ENCODE results near the gene PRSS21. TPM values are rescaled to one million over a fixed set of nuclear protein-coding genes. Genes with fewer than 3 reads are reported as not detected.
A peak's percentile ranks its signal among the peaks of the same experiment; 100 is the strongest.

The PRSS21 gene
- total RNA-seq, 1 experiment from 2014 or later = not detected

- TF ChIP-seq CTCF (IDR thresholded peaks at IDR 0.05; ENCODE audit: unreplicated experiment) = no peak
- no TSS peak for BruUV-seq (replicated peaks)
- DNase-seq = peak; percentile 34
- Mint-ChIP-seq H3K4me3 (ENCODE audit: low read depth, unreplicated experiment) (peak overlapping the region; percentile 5), H3K27ac (ENCODE audit: unreplicated experiment) (peak overlapping the region; percentile 61), H3K4me1 (ENCODE audit: low read depth, unreplicated experiment) (peaks cover 48% of the 10 kb centered on the region), H3K36me3 (ENCODE audit: insufficient read depth, unreplicated experiment) (peaks cover 96% of the 10 kb centered on the region), H3K27me3 (ENCODE audit: unreplicated experiment) (no peaks in the 10 kb centered on the region), H3K9me3 (ENCODE audit: low read depth, unreplicated experiment) (no peaks in the 10 kb centered on the region)
- intact Hi-C loops (cut with micrococcal nuclease; ENCODE audit: unreplicated experiment) = no loop called here
- CTCF ChIA-PET = no interaction called here
These were observed 47.4 kb upstream of the PRSS21 start for GRCh38 chr16:2769675-2770056.

GRCh38 chr16:2770057-2770951, 46.7 kb upstream of the PRSS21 start:
- Mint-ChIP-seq H3K9me3 (ENCODE audit: low read depth, unreplicated experiment) (no peaks in the 10 kb centered on the region), H3K4me1 (ENCODE audit: low read depth, unreplicated experiment) (peaks cover 48% of the 10 kb centered on the region), H3K36me3 (ENCODE audit: insufficient read depth, unreplicated experiment) (peaks cover 93% of the 10 kb centered on the region), H3K4me3 (ENCODE audit: low read depth, unreplicated experiment) (peak overlapping the region; percentile 5), H3K27ac (ENCODE audit: unreplicated experiment) (peak overlapping the region; percentile 61), H3K27me3 (ENCODE audit: unreplicated experiment) (no peaks in the 10 kb centered on the region)
- CTCF ChIA-PET = no interaction called here
- peak; percentile 45 for DNase-seq
- no TSS peak for BruUV-seq (replicated peaks)
- TF ChIP-seq CTCF (IDR thresholded peaks at IDR 0.05; ENCODE audit: unreplicated experiment) = peak; percentile 34
- intact Hi-C loops (cut with micrococcal nuclease; ENCODE audit: unreplicated experiment) = no loop called here

GRCh38 chr16:2771496-2772402, 45.3 kb upstream of the PRSS21 start:
- H3K36me3 Mint-ChIP-seq (ENCODE audit: insufficient read depth, unreplicated experiment) = peaks cover 93% of the 10 kb centered on the region
- BruUV-seq (replicated peaks) = no TSS peak
- H3K27me3 Mint-ChIP-seq (ENCODE audit: unreplicated experiment) = no peaks in the 10 kb centered on the region
- no peaks in the 10 kb centered on the region for H3K9me3 Mint-ChIP-seq (ENCODE audit: low read depth, unreplicated experiment)
- no peak for TF ChIP-seq CTCF (IDR thresholded peaks at IDR 0.05; ENCODE audit: unreplicated experiment)
- H3K27ac Mint-ChIP-seq (ENCODE audit: unreplicated experiment) = peak overlapping the region; percentile 10
- no peak for DNase-seq
- CTCF ChIA-PET = interaction anchor here (0.7 kb wide), 1 partner anchor 23 kb away, joined by 4 read pairs; no protein-coding TSS in a partner anchor
- no peak overlapping the region for H3K4me3 Mint-ChIP-seq (ENCODE audit: low read depth, unreplicated experiment)
- intact Hi-C loops (cut with micrococcal nuclease; ENCODE audit: unreplicated experiment) = no loop called here
- peaks cover 43% of the 10 kb centered on the region for H3K4me1 Mint-ChIP-seq (ENCODE audit: low read depth, unreplicated experiment)

- no peak for DNase-seq
- no peak overlapping the region for H3K27ac Mint-ChIP-seq (ENCODE audit: unreplicated experiment)
- TF ChIP-seq CTCF (IDR thresholded peaks at IDR 0.05; ENCODE audit: unreplicated experiment) = no peak
- no peaks in the 10 kb centered on the region for H3K9me3 Mint-ChIP-seq (ENCODE audit: low read depth, unreplicated experiment)
- no peak overlapping the region for H3K4me3 Mint-ChIP-seq (ENCODE audit: low read depth, unreplicated experiment)
- peaks cover 93% of the 10 kb centered on the region for H3K36me3 Mint-ChIP-seq (ENCODE audit: insufficient read depth, unreplicated experiment)
- H3K27me3 Mint-ChIP-seq (ENCODE audit: unreplicated experiment) = no peaks in the 10 kb centered on the region
- CTCF ChIA-PET = interaction anchor here (0.5 to 1.4 kb wide), 3 partner anchors 51 to 504 kb away, joined by 3 to 4 read pairs (median 4); no protein-coding TSS in a partner anchor
- peaks cover 35% of the 10 kb centered on the region for H3K4me1 Mint-ChIP-seq (ENCODE audit: low read depth, unreplicated experiment)
- BruUV-seq (replicated peaks) = no TSS peak
- intact Hi-C loops (cut with micrococcal nuclease; ENCODE audit: unreplicated experiment) = no loop called here
These were observed 43.7 kb upstream of the PRSS21 start for GRCh38 chr16:2773188-2773968.

All from Calu3 (cell line).